PC-3 (cell line): ENCODE measurements around the gene NVL.

Experiments used
- EZH2 ChIP-seq: fragments of 300-600 bp; sonication (generic); IDR thresholded peaks from one replicate; pipeline ENCODE4 v1.6.1; 2017; ENCODE audit warnings: antibody characterized with exemption, mild to moderate bottlenecking, low read length; ENCODE audit not compliant: unreplicated experiment
- TF ChIP-seq, protein P1 (sequence below): fragments of 300-600 bp; sonication (generic); conservative IDR thresholded peaks from 2 replicates; pipeline ENCODE4 v1.5.1; 2017; ENCODE audit warnings: antibody characterized with exemption, low read depth, mild to moderate bottlenecking, low read length

DNA sequence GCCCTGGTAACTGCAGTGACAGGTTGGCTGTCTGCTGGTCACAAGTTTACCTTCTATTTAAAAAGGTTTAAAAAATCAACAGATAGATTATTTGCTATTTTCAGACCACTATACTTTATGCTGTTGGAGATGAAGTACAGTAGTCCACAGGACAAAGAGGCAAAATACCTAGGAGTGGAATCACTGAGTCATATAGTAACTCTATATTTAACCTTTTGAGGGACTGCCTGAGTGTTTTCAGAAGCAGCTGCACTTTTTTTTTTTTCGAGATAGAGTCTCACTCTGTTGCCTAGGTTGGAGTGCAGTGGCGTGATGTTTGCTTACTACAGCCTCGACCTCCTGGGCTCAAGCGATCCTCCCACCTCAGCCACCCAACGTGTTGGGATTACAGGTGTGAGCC lies 38.4 kb upstream of the NVL start:
- TF ChIP-seq, protein P1, sequence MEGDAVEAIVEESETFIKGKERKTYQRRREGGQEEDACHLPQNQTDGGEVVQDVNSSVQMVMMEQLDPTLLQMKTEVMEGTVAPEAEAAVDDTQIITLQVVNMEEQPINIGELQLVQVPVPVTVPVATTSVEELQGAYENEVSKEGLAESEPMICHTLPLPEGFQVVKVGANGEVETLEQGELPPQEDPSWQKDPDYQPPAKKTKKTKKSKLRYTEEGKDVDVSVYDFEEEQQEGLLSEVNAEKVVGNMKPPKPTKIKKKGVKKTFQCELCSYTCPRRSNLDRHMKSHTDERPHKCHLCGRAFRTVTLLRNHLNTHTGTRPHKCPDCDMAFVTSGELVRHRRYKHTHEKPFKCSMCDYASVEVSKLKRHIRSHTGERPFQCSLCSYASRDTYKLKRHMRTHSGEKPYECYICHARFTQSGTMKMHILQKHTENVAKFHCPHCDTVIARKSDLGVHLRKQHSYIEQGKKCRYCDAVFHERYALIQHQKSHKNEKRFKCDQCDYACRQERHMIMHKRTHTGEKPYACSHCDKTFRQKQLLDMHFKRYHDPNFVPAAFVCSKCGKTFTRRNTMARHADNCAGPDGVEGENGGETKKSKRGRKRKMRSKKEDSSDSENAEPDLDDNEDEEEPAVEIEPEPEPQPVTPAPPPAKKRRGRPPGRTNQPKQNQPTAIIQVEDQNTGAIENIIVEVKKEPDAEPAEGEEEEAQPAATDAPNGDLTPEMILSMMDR: no peak
- no peak for TF ChIP-seq EZH2
